ENCODE results near the gene RDX. TPM values are rescaled to one million over a fixed set of nuclear protein-coding genes. Genes with fewer than 3 reads are reported as not detected.
"Not testable (repeated sequence)": the region's sequence is repeated elsewhere in the genome, so short reads cannot be mapped to it uniquely, and the experiment has no call there.

RDX gene
- total RNA-seq, 4 donors from 2014 or later, result 58.7 to 135 (median 91.6) TPM

GRCh38 chr11:110230377-110230776, 66.0 kb downstream of the RDX start:
- ATAC-seq (ENCODE audit: low FRiP score) (no peak), DNase-seq (ENCODE audit: low spot score) (no peak)
- TF ChIP-seq CTCF (IDR thresholded peaks at IDR 0.05), result no peak

- ATAC-seq (ENCODE audit: low FRiP score), result no peak
- no peak for TF ChIP-seq CTCF (IDR thresholded peaks at IDR 0.05)
Measured at GRCh38 chr11:110219006-110219785, 77.2 kb downstream of the RDX start.

DNA sequence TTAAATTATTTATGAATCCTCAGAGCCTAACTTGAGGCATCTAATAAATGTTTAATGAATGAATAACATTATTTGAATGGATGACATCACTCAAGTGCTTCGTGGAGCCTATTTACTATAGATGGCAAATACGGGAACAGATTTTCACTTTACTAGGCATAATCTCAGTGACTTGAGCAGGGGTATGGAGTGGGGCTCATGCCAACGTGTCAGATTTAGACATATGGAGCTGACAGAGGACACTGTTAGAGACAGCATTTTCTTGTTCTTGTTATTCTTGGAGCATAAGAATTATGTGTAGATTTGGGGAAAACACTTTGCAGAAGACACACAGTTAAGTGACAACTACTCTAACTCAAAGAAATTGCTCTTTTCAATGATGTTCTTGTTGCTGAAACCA, 78.5 kb downstream of the RDX start:
- no peak for ATAC-seq (ENCODE audit: low FRiP score)
- no peak for TF ChIP-seq CTCF (IDR thresholded peaks at IDR 0.05)
- DNase-seq (ENCODE audit: low spot score), result no peak

More at GRCh38 chr11:110219006-110219785, 77.2 kb downstream of the RDX start:
- no peak for DNase-seq (ENCODE audit: low spot score)

GRCh38 chr11:110217223-110217877, 79.1 kb downstream of the RDX start:
- DNase-seq (ENCODE audit: low spot score) (no peak), ATAC-seq (ENCODE audit: low FRiP score) (no peak)
- TF ChIP-seq CTCF (IDR thresholded peaks at IDR 0.05), result no peak

GRCh38 chr11:110209313-110209694, 87.1 kb downstream of the RDX start:
- DNase-seq (ENCODE audit: low spot score); ATAC-seq (ENCODE audit: low FRiP score): not testable (repeated sequence)

- not testable (repeated sequence) for DNase-seq (ENCODE audit: low spot score); ATAC-seq (ENCODE audit: low FRiP score)
Measured at GRCh38 chr11:110208678-110209312, 87.6 kb downstream of the RDX start.

- no peak for TF ChIP-seq CTCF (IDR thresholded peaks at IDR 0.05)
- no peak for ATAC-seq (ENCODE audit: low FRiP score)
- DNase-seq (ENCODE audit: low spot score), result no peak
Measured at GRCh38 chr11:110207123-110207522, 89.3 kb downstream of the RDX start.

DNA sequence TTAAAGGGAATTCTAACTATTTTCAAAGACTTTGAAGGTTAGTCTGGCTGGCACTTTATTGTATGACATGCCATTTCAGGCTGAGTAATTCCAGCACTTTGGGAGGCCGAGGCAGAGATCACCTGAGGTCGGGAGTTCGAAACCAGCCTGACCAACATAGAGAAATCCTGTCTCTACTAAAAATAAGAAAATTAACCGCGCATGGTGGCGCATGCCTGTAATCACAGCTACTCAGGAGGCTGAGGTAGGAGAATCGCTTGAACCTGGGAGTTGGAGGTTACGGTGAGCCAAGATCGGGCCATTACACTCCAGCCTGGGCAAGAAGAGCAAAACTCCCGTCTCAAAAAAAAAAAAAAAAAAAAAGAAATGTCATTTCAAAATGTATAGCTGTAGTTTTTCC, 95.6 kb downstream of the RDX start:
- DNase-seq (ENCODE audit: low spot score) (no peak), ATAC-seq (ENCODE audit: low FRiP score) (no peak)
- no peak for TF ChIP-seq CTCF (IDR thresholded peaks at IDR 0.05)
